Esophagus muscularis mucosa (tissue), 4 donors: Measurements from ENCODE around the gene PHF3. TPM values are rescaled to one million over a fixed set of nuclear protein-coding genes. Genes with fewer than 3 reads are reported as not detected.

Experiments
- DNase-seq: peaks from one replicate; pipeline ENCODE4 v3.0.0-alpha.2; 2017; ENCODE audit errors: extremely low spot score
- H3K27ac ChIP-seq, 4 donors: fragments of 200-600 bp; sonication (generic); replicated peaks in 1 of 4; 1 replicate in 3 of 4; 2 replicates in 1 of 4; pipeline ENCODE4 v1.5.1; 2016 to 2019; ENCODE audit warnings: mild to moderate bottlenecking in 1 of 4
- H3K27me3 ChIP-seq, 4 donors: fragments of 200-600 bp; sonication (generic); one replicate each; pipeline versions ENCODE4 v1.5.1 to v1.6.0; 2016 to 2019
- H3K36me3 ChIP-seq, 4 donors: fragments of 200-600 bp; sonication (generic); one replicate each; pipeline ENCODE4 v1.5.1; 2016 to 2019
- H3K4me1 ChIP-seq, 4 donors: fragments of 200-600 bp; sonication (generic); one replicate each; pipeline ENCODE4 v1.5.1; 2016 to 2019
- H3K4me3 ChIP-seq, 4 donors: fragments of 200-600 bp; sonication (generic); 1 replicate in 2 of 4; 2 replicates in 2 of 4; pipeline ENCODE4 v1.5.1; 2016 to 2019; ENCODE audit warnings: mild to moderate bottlenecking in 4 of 4, moderate library complexity in 1 of 4
- H3K9me3 ChIP-seq, 4 donors: fragments of 200-600 bp; sonication (generic); 1 replicate in 3 of 4; 2 replicates in 1 of 4; pipeline ENCODE4 v1.5.1; 2016 to 2019
- CTCF ChIP-seq, 3 experiments: fragments of 200-600 bp in 2 of 3; fragments of 450-650 bp in 1 of 3; sonication (generic) in 2 of 3; IDR thresholded peaks; one replicate each; pipeline ENCODE4 v1.5.1; 2017 to 2019; ENCODE audit warnings: antibody characterized with exemption in 3 of 3, mild to moderate bottlenecking in 2 of 3, moderate library complexity in 1 of 3
- EP300 ChIP-seq: sonication (generic); formaldehyde crosslinking; IDR thresholded peaks from one replicate; pipeline ENCODE4 v1.6.1; 2017; ENCODE audit warnings: antibody characterized with exemption
- POLR2A ChIP-seq: fragments of 450-650 bp; IDR thresholded peaks from one replicate; pipeline ENCODE4 v1.6.1; 2017; ENCODE audit warnings: antibody characterized with exemption, moderate library complexity, mild to moderate bottlenecking, low read depth
- POLR2AphosphoS5 ChIP-seq, 2 donors: sonication (generic); formaldehyde crosslinking; IDR thresholded peaks; one replicate each; pipeline ENCODE4 v1.6.1; 2017; ENCODE audit warnings: antibody characterized with exemption in 2 of 2
- WGBS: methylation state at CpG from one replicate; pipeline ENCODE4 v1.1.5; 2018; 5-methylcytosine and 5-hydroxymethylcytosine counted together
- intact Hi-C: fragments of 100-400 bp; cut with DNase I; formaldehyde crosslinking; loops from one replicate; pipeline ENCODE4 v1.15.1; 2023
- total RNA-seq, 4 donors: library from RNA; depleted of rRNA; stranded (reverse); fragments of >200 nt; gene quantifications; one replicate each; pipeline versions ENCODE4 v1.1.0 to v1.2.1, GENCODE V29; 2016

The PHF3 gene
- total RNA-seq, 4 donors from 2014 or later = 55.5 to 73.1 (median 56.6) TPM

GRCh38 chr6:63721181-63721580 lies 85.6 kb downstream of the PHF3 start:
- no peaks in the 10 kb centered on the region for H3K4me1 ChIP-seq

GRCh38 chr6:63724721-63725120 lies 89.1 kb downstream of the PHF3 start:
- no peaks in the 10 kb centered on the region for H3K9me3 ChIP-seq
- H3K36me3 ChIP-seq = no peaks in the 10 kb centered on the region
- no peak for DNase-seq
- H3K4me1 ChIP-seq = no peaks in the 10 kb centered on the region
- TF ChIP-seq POLR2AphosphoS5 (IDR thresholded peaks at IDR 0.05) (no peak), POLR2A (no peak), CTCF (IDR thresholded peaks at IDR 0.05) (no peak), EP300 (no peak)
- H3K4me3 ChIP-seq = no peak overlapping the region
- intact Hi-C loops = no loop called here
- no peak overlapping the region for H3K27ac ChIP-seq
- no peaks in the 10 kb centered on the region for H3K27me3 ChIP-seq

More at GRCh38 chr6:63721181-63721580, 85.6 kb downstream of the PHF3 start:
- DNase-seq = no peak
- no peaks in the 10 kb centered on the region for H3K36me3 ChIP-seq
- WGBS = 100% methylated on average over 1 of the region's 1 CpG
- H3K27me3 ChIP-seq = no peaks in the 10 kb centered on the region
- no peak overlapping the region for H3K27ac ChIP-seq
- no peak for TF ChIP-seq CTCF (IDR thresholded peaks at IDR 0.05)
- TF ChIP-seq EP300 = no peak
- TF ChIP-seq POLR2AphosphoS5 (IDR thresholded peaks at IDR 0.05) = no peak
- TF ChIP-seq POLR2A = no peak
- no peaks in the 10 kb centered on the region for H3K9me3 ChIP-seq
- intact Hi-C loops = no loop called here
- no peak overlapping the region for H3K4me3 ChIP-seq

- H3K27me3 ChIP-seq = no peaks in the 10 kb centered on the region
- no peak overlapping the region for H3K4me3 ChIP-seq
- H3K27ac ChIP-seq = no peak overlapping the region
- DNase-seq = no peak
- no peaks in the 10 kb centered on the region for H3K4me1 ChIP-seq
- H3K36me3 ChIP-seq = no peaks in the 10 kb centered on the region
- no peaks in the 10 kb centered on the region for H3K9me3 ChIP-seq
- intact Hi-C loops = no loop called here
- TF ChIP-seq POLR2A (no peak), EP300 (no peak), CTCF (IDR thresholded peaks at IDR 0.05) (no peak), POLR2AphosphoS5 (IDR thresholded peaks at IDR 0.05) (no peak)
These were observed 94.7 kb downstream of the PHF3 start for GRCh38 chr6:63730311-63730710.

GRCh38 chr6:63731930-63732329 lies 96.3 kb downstream of the PHF3 start:
- Histone ChIP-seq H3K36me3 (no peaks in the 10 kb centered on the region), H3K4me1 (no peaks in the 10 kb centered on the region)

More at GRCh38 chr6:63731930-63732329, 96.3 kb downstream of the PHF3 start:
- Histone ChIP-seq H3K4me3 (no peak overlapping the region), H3K27ac (no peak overlapping the region), H3K9me3 (no peaks in the 10 kb centered on the region), H3K27me3 (no peaks in the 10 kb centered on the region)
- DNase-seq = no peak
- WGBS = 82% methylated on average over 3 of the region's 3 CpGs
- TF ChIP-seq POLR2AphosphoS5 (IDR thresholded peaks at IDR 0.05) (no peak), CTCF (IDR thresholded peaks at IDR 0.05) (no peak), EP300 (no peak), POLR2A (no peak)
- intact Hi-C loops = no loop called here
